Fibroblast of villous mesenchyme (primary cell): ENCODE data around the gene C11orf54. TPM values are rescaled to one million over a fixed set of nuclear protein-coding genes. Genes with fewer than 3 reads are reported as not detected.

ENCODE experiments used
- DNase-seq: peaks from one replicate; pipeline ENCODE4 v3.0.0-alpha.2; 2010; ENCODE audit warnings: low read depth
- H3K4me3 ChIP-seq: 2 replicates; pipeline ENCODE4 v1.5.1; 2011; ENCODE audit warnings: low read depth, mild to moderate bottlenecking, low read length
- CTCF ChIP-seq: IDR thresholded peaks from 2 replicates; pipeline ENCODE4 v1.5.1; 2012; ENCODE audit warnings: low read depth, mild to moderate bottlenecking, low read length; ENCODE audit not compliant: insufficient read depth
- total RNA-seq: library from RNA; depleted of rRNA; stranded (reverse); fragments of >200 nt; gene quantifications from 2 replicates; pipeline ENCODE4 v1.2.3, GENCODE V29; 2012

The C11orf54 gene
- total RNA-seq, 1 donor, result 13.8 TPM

- H3K4me3 ChIP-seq, result no peak overlapping the region
- no peak for TF ChIP-seq CTCF
- DNase-seq, result no peak
Measured at GRCh38 chr11:93761910-93762309, 20.4 kb downstream of the C11orf54 start.

- no peak overlapping the region for H3K4me3 ChIP-seq
- no peak for DNase-seq
- no peak for TF ChIP-seq CTCF
Measured at GRCh38 chr11:93765551-93765950, 24.1 kb downstream of the C11orf54 start.

- no peak for TF ChIP-seq CTCF
- no peak overlapping the region for H3K4me3 ChIP-seq
- no peak for DNase-seq
Measured at GRCh38 chr11:93766504-93766903, 25.0 kb downstream of the C11orf54 start.

- TF ChIP-seq CTCF, result no peak
- no peak for DNase-seq
- H3K4me3 ChIP-seq, result no peak overlapping the region
Measured at GRCh38 chr11:93767018-93767417, 25.5 kb downstream of the C11orf54 start.

GRCh38 chr11:93770160-93770559, 28.7 kb downstream of the C11orf54 start:
- DNase-seq, result no peak
- no peak for TF ChIP-seq CTCF
- H3K4me3 ChIP-seq, result no peak overlapping the region

- no peak for DNase-seq
- no peak for TF ChIP-seq CTCF
Measured at GRCh38 chr11:93772123-93772522, 30.7 kb downstream of the C11orf54 start.

GRCh38 chr11:93773045-93773477, 31.6 kb downstream of the C11orf54 start:
- H3K4me3 ChIP-seq, result no peak overlapping the region
- TF ChIP-seq CTCF, result no peak
- DNase-seq, result no peak

More at GRCh38 chr11:93772123-93772522, 30.7 kb downstream of the C11orf54 start:
- no peak overlapping the region for H3K4me3 ChIP-seq
